ENCODE results near the gene NUDT8.

DNA sequence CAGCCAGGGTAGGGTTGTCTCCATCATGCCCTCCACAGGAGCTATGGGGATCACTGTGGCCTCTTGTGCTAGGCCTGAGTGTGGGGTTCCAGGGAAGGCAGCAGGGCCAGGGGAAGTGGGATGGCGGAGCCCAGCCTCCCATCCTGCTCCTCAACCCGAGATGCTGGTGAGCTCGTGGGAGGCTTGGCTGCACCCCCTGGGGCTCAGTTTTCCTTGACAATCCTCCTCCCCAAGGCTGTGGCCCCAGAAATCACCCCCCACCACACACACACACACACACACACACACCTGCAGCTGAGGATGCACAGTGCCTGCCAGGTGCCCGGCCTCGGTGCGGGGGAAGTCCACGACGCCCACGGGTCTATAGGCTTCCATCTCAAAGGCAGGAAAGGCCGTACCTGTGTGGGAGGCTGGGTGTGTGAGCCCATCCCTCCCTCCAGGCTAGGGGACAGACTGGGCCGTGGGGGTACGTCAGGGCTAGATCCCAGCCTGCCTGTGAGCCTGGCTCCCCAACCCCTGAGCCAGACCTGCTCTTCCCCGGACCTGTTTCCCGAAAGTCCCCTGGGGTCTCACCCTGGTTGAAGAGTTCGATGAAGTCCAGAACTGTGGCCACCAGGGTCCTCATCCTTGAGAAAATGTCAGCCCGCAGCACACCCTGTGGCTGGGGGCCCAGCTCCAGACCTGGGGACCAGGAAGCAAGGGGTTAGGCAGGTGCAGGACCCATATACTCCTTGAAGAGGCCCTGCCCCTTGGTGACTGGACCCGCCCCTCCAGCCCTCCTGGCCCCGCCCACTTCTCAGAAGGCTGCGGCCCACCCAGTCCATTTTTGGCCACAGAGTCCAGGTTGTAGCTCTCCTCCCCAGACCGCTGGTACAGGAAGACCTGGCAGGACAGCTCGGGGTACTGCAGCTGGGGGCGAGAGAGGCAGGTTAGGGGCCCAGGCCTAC lies 15.0 kb upstream of the NUDT8 start:
- no peak for TF ChIP-seq EGR1 (IDR thresholded peaks at IDR 0.05; ENCODE audit: borderline replicate concordance, low read depth, low read length)
- no peak for TF ChIP-seq TEAD4 (IDR thresholded peaks at IDR 0.05; ENCODE audit: low read depth, low read length)
- TF ChIP-seq HDAC2 (IDR thresholded peaks at IDR 0.05; ENCODE audit: borderline replicate concordance in 1 of 2, low read depth in 2 of 2, low read length in 2 of 2): no peak
- TF ChIP-seq POLR2A (IDR thresholded peaks at IDR 0.05; ENCODE audit: control extremely low read depth in 1 of 2, low read depth in 2 of 2, low read length in 2 of 2): no peak
- TF ChIP-seq, protein P1, sequence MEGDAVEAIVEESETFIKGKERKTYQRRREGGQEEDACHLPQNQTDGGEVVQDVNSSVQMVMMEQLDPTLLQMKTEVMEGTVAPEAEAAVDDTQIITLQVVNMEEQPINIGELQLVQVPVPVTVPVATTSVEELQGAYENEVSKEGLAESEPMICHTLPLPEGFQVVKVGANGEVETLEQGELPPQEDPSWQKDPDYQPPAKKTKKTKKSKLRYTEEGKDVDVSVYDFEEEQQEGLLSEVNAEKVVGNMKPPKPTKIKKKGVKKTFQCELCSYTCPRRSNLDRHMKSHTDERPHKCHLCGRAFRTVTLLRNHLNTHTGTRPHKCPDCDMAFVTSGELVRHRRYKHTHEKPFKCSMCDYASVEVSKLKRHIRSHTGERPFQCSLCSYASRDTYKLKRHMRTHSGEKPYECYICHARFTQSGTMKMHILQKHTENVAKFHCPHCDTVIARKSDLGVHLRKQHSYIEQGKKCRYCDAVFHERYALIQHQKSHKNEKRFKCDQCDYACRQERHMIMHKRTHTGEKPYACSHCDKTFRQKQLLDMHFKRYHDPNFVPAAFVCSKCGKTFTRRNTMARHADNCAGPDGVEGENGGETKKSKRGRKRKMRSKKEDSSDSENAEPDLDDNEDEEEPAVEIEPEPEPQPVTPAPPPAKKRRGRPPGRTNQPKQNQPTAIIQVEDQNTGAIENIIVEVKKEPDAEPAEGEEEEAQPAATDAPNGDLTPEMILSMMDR (IDR thresholded peaks at IDR 0.05; ENCODE audit: control extremely low read depth in 1 of 3, insufficient read depth in 1 of 3, low read depth in 1 of 3, low read length in 3 of 3): no peak
- no peak for TF ChIP-seq GABPA (IDR thresholded peaks at IDR 0.05; ENCODE audit: borderline replicate concordance, insufficient read depth, low read length)
- no peak for TF ChIP-seq EP300 (IDR thresholded peaks at IDR 0.05; ENCODE audit: borderline replicate concordance in 1 of 2, low read depth in 2 of 2, low read length in 2 of 2)
- no peak for TF ChIP-seq POLR2AphosphoS5 (IDR thresholded peaks at IDR 0.05; ENCODE audit: low read depth, low read length)
- TF ChIP-seq JUND (IDR thresholded peaks at IDR 0.05; ENCODE audit: low read length): no peak
- TF ChIP-seq CREB1 (IDR thresholded peaks at IDR 0.05): no peak
